HG03139 (cell line): ENCODE data around the gene NT5C2.
"Not testable (repeated sequence)": the region's sequence is repeated elsewhere in the genome, so short reads cannot be mapped to it uniquely, and the experiment has no call there.

Experiments
- ATAC-seq: cut with Tn5 transposase; IDR thresholded peaks from one replicate; pipeline ENCODE4 v1.9.1; 2021; ENCODE audit not compliant: unreplicated experiment

NT5C2 gene

DNA sequence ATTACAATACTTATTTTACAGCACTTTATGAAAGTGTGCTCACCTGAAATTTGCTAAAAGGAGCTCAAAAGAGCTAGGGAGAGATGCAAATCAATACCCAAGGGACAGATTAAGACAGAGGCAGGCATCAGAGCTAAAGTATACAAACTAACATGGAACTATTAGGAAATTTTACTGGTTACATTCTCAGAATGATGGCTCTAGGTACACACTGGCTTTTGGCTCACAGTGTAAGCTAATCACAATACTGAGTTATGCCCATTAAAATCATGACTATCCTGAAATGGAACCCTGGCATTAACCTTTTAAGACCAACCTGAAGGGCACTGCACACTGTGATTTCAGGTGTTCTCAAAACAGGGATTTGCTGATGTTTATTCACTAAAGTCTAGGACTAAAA, 98.1 kb downstream of the NT5C2 start:
- no peak for ATAC-seq

DNA sequence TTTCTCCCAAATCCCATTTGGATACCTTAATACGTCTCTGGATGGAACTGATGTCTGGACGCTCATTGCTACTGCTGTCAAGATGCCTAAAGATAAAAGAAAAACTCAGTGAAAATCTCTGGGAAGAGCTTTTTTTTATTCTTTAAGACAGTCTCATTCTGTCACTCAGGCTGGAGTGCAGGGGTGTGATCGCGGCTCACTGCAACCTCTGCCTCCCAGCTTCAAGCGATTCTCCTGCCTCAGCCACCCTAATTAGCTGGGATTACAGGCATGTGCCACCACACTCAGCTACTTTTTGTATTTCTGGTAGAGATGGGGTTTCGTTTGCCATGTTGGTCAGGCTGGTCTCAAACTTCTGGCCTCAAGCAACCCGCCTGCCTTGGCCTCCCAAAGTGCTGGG, 102.2 kb downstream of the NT5C2 start:
- no peak for ATAC-seq

DNA sequence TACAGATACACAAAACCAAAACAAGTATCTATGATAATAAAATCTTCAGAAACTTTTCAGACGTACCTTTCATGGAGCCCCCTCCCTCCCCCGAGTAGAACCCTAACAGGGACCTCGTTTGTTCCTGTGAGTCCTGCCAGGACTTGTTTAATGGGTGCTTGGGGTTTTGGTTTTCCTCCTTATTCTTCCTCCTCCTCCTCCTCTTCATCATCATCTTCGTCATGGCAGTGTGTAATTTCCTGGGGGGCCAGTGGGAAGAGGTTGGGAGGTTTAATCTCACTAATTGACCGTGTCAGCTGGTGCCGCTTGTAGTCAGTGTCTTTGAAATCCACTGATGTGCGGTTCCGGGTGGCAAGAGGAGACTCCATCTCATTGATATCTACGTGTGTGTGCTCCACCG, 103.6 kb downstream of the NT5C2 start:
- ATAC-seq, result no peak

DNA sequence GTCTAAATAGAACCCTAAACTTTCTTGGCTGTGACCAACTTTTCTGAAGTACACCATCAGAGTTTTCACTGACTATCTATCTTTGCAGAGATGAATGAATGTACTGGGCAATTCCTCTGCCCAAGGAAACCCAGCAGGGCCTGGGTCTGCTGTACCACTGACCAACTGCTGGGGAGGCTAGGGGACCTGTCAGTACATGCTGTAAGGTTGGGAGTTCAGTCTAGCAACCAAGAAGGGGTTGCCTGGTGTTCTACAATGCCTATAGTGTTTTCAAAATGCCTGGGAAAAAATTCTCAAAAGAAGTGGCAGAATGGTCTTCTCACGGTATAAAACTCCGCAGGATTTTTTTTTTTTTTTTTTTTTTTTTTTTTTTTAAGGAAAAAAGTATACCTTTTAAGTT, 106.3 kb downstream of the NT5C2 start:
- no peak for ATAC-seq

DNA sequence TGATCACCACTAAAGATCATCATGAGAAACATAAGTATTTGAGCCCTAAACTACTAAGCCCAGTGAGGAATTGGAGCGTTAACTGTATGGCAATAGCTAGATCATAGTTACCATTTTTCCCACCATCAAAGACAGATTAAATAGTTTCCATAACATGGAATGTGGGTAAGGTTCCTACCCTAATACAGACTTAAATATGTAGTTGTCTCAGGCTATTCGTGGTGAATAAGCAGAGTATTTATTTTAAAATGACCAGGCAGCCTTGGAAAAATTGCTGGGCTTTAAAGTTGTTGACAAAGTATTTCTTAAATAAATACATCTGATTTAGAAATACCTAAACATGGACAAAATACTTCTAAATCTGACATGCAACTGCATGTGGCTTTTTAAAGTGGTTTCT, 106.8 kb downstream of the NT5C2 start:
- ATAC-seq, result no peak

DNA sequence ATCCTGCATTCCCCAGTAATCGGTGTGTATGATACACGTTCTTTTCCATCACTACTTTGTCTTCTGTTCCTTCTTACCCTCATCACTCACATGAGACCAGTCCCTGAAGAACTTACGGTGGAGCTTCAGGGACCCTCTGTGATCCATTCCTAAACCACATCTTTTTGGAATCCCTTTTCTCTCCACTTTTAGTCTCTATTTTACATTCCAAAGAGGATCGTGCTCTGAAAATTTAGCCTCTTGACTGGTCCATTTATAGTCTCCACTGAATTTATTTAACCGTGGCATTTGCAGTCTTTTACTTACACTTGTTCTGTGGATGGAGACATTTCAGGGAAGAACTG, 109.1 kb downstream of the NT5C2 start:
- no peak for ATAC-seq

DNA sequence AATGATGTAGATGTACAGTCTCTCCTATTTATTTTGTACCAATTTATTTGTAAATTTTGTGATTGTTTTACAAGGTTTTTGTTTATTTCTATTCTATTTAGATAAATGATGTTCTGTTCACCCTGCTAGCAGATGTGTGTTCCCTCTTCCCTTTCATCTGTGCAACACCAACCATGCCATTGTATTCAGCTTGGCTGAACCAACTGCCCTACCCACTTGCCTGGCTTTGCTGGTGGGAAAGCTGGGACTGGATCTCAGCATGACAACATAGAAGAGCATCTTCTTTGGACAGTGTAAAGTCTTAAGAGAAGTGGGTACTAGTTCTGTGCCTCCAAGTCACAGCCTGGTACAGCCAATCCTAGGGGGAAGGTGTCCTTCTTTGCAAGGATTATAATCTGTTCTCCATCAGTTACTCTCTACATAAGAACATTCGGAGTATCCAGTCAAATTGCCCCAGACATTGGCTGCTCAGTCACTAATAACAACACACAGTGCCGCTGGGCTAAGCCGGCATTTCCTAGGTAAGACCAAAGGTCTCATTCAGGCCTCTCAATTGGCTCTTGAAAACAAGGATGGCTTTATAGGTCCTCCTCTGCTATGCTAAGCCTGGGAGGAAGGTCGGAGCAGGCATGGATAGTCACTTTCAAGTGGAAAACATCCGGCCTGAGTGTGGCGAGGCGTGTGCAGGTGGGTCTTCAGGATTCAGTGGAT, 109.7 kb downstream of the NT5C2 start:
- no peak for ATAC-seq

DNA sequence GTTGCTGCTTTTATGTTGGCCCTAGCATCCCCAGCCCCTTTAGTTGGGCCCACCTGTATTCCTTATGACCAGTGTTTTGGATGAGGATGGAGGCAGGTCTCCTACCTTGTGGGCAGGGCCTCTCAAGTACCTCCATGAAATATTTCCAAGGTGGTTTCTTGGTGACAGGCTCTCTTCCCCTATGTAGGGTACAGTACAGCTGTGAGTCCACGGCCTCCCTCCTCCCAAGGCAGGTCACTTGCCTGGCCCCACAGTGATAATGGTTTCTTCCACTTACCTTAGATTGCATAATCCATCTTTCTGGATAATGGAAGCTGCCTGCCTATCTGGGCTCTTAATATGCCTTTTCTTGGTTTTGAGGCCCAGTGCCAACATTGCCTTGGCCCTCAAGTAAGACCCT, 110.4 kb downstream of the NT5C2 start:
- no peak for ATAC-seq

DNA sequence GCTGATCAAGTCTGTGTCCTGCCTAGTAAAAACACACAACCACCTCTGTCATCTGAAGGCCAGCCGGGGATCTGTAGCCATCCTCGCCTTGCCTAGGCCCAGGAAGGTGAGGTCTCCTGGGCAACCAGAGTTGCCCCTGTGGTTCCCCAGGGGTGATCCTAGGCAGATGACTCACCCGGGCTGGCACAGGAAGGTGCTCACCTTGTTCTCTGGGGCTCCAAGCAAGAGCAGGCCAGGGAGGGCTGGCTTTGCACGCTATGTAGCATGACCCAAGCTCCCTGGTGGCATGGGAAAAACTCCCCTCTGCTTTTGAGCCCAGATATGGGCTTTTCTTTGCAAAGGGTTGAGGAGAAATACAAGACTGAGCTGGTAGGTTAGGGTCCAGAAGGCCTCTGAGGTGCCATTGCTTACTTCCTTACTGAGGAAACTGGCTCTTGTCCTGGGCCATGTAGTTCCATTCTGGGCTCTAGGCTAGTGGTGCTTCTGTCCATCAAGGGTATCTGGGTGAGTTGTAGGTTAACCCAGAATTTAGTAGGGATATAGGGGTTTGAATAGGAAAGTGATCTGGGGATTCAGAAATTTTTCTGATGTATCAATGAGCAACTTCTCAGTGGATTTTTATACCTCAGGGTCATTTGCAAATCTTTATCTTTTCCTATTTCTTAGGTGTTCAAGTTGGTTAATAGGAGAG, 112.0 kb downstream of the NT5C2 start:
- ATAC-seq, result no peak

DNA sequence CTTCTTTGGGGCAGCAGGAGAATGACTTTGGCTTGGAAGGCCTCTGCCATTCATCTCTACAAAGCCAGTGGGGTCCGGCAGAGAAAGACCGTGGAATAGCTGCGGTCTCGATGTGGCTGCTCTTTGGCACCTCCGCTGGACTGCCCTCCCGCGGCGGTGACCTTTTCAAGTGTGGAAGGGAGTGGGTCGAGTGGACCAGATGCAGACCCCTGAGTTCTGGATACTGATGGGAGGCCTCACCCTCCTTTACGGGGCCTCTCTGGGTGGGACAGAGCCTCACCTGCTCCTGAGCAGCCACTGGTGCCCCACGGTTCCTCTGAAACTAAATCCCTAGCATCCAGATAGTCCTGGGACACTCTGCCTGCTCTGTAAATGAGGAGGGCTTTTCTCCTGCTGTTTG, 113.1 kb downstream of the NT5C2 start:
- no peak for ATAC-seq

DNA sequence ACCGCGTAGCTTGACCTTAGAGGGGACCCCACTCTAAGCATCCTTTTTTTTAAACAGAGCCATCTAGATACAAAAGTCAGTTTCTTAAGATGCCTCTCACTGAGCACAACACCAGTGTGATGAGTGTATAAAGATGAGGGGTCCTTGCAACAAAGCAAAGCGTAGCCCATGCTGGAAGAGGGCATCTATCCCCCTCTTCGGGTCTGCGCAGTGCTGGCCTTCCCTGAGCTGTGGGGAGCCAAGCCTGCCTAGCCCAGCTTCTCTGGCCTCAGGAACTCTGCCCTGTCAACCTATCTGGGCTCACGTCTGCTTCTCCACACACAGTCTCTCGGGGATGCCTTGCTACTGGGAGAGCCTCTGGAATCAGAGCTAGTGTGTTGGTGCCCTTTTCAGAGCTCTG, 114.0 kb downstream of the NT5C2 start:
- no peak for ATAC-seq

DNA sequence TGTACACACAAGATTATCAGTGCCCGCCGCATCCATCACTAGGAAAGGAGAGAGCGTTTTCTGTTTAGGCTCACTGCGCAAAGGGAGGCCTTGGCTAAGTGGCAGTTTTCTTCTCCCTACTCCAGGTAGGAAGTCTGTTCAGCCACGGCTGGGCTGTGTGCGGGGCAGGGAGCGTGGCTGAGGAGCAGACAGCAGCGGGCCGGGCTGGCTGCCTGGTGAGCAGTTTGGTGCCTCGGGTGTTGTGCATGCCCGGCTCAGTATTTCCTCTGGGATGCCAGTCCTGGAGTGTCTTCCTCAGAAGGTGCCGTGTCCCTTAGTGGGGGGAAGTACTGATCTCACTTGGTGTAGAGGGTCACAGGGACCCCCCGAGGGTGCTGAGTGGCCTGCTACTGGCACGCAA, 114.4 kb downstream of the NT5C2 start:
- no peak for ATAC-seq

DNA sequence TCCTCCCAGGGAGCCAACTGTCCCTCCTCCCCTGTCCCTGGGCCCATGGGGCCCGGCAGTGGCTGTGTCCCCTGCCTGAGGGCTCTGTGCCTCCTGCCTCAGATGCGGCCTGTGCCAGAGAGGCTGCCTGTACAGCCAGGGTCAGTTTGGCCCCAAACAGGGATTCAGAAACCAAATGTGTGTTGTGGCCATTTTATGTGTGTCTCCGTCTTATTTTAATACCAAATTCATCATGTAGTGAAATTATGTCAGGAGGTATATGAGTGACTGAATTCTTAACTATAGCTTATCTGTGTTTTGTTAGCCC, 114.8 kb downstream of the NT5C2 start:
- ATAC-seq, result no peak

DNA sequence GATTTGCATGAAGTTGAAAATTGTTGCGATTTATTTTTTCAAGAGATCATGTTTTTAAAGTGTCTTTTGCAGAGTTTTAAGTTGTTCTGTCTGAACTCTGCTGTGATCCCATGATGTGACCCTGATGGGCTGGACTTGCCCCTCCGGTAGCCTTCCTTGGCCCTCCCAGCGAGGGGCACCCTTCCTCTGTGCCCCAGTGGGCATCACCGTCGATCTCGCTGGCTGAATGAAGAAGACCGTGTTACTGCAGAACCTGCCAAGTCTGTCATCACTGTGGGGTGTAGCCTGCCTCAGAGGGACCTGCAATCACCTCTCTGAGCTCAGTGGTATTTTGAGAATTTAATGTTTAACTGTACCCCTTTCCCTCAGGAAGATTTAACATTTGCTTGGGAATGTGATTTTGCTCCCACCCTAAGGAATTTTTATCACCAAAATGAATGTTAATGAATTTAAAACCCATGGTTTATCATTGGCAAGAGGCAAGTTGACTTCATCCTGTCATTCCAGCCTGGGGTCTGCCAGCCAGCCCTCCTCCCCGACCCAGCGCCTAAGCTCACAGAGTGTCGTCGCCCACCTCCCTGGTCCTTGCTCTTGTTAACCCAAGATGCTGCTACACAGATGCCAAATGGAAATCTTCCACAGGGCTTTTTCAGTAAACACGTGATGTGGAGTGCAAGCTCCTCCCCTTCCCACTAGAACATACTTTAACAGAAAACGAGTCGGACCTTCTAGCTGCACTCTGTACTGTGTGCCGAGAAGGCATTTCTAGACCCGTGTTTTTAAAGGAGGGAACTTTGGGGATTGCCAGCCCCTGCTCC, 115.4 kb downstream of the NT5C2 start:
- no peak for ATAC-seq

DNA sequence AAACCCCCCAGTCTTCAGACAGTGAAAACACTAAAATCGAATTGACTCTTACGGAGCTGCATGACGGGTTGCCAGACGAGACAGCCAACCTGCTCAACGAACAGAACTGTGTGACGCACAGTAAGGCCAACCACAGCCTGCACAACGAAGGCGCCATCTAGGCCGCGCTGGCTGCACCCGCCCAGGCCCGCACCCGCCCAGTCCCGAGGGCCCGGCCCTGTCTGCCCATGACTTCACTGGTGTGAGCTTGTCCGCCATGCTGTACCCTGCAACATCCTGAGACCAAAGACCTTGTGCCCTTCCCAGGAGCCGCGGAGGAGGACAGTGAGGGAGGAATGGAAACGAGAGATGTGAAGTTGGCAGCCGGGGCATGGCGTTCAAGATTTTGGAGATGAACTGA, 116.1 kb downstream of the NT5C2 start:
- ATAC-seq, result no peak

DNA sequence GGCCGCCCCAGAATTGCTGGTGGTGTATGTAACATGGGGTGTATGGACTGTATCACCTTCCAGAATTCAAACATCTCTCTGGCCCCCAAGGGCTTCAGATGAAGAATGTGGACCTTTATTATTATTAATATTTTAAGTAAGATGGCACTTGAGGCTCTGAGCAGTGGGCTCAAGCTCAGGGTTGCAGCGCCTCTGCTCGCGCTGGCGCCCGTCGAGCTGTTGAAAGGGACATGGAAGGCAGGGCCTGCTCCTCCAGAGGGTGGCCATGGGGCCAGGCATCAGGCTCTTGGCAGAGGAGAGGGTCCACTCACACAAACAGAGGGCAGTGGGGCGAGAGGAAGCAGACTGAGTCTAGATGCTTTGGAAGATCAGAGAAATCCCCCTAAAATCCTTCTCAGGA, 120.2 kb downstream of the NT5C2 start:
- no peak for ATAC-seq

DNA sequence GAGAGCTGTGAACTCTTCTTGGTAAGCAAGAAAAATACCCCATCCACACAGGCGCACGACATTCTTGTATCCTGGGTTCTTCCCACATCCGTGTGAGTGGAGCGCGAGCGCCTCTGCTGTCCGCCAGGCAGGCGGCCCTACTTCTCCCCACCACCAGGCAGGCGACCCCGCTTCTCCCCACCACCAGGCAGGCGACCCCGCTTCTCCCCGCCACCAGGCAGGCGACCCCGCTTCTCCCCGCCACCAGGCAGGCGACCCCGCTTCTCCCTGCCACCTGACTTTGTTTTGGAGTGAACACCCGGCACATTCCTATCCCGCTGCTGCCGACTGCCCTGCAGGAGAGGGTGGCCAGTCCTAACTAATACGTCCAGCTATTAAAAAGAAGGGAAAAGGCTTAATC, 120.8 kb downstream of the NT5C2 start:
- no peak for ATAC-seq

DNA sequence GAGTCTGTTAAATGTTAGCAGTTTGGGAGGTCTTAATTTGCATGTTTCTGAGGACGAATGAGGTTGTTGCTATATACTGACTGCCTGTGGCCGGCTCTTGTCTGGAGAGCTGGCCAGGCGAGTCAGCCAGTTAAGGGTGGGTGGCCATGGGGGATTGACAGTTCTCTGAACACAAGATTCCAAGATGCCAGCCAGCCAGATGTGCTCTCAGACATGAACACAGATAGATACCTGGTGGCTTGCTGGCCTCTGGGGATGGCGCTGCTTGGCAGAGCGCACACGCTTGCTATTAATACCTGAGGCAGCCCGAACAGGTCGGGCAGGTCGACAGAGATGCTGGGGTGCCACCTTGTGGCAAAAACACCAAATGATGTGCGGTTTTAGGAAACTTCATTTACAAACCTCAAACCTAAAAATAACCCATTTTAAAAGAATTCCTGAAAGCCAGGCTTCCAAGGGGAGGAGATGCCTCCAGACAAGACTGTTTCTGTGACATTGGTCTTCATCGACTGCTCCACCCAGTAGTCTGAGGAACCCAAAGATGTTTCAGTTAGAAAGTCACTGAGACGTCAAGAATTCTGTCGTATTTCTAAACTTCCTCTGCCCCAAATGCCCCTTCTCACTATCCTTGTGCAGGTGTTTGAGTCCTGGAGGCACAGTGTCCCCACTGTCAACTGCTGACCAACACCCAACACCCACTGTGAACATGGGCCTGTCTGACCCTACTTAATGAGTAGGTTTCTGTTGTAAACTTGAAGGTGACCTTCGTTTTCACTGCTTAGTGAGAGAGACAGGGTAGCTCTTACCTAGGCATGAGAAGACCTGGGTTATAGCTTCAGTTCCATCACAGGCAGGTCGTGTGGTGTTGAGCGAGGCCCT, 123.4 kb downstream of the NT5C2 start:
- no peak for ATAC-seq

DNA sequence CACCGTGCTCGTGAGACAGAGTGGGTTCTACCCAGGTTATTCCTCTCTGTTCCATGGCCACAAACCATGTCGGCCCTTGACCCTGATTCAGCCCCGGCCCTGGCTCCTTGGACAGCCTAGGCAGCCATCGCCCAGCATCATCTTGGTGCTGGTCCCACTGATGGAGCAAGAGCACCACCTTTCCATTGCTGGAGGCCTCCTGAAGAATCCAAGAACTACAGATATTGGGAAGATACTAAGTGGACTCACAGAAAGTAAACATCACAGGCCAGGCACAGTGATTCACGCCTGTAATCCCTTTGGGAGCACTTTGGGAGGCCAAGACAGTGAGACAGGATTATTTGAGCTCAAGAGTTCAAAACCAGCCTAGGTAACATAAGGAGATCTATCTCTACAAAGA, 125.1 kb downstream of the NT5C2 start:
- no peak for ATAC-seq

DNA sequence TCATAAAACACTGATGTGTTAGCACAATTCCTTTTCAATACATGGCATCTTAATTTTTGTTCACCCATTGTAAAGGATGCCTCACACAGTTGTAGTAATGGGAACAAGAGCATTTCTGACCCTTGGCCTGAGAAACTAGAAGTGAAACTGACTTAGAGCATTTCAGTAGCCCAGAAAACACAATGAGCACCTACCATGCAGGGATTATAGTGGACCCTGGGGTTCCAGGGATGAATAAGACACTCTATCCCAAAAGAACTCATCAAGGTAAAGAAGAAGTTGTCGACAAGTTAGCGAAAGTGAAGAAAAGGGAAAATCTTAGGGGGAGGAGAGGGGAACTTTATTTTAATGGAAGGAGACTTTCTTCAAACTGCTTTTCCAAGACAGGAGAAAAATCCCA, 125.6 kb downstream of the NT5C2 start:
- no peak for ATAC-seq

DNA sequence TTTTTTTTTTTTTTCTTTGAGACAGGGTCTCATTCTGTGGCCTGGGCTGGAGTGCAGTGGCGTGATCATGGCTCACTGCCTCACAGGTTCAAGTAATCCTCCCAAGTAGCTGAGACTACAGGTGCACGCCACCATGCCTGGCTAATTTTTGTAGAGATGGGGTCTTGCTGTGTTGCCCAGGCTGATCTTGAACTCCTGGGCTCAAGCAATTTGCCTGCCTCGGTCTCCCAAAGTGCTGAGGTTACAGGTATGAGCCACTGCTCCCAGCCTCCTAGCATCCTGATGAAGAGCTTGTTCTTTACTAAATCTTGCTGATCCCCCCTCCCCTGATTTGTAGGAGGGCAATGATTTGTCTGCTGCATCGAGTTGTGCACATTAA, 126.0 kb downstream of the NT5C2 start:
- ATAC-seq, result not testable (repeated sequence)
